ENCODE measurements around the gene PET117.

The PET117 gene

GRCh38 chr20:18180815-18181214, 43.2 kb downstream of the PET117 start:
- Histone ChIP-seq H3K9me3 (ENCODE audit: insufficient read depth, low read length) (no peaks in the 10 kb centered on the region), H3K9ac (ENCODE audit: insufficient read length, low read depth) (no peak overlapping the region), H3K27me3 (ENCODE audit: insufficient read depth, insufficient read length) (no peaks in the 10 kb centered on the region), H3K36me3 (ENCODE audit: insufficient read depth, insufficient read length, low read length) (peaks cover 30% of the 10 kb centered on the region), H3K4me1 (ENCODE audit: insufficient read depth, insufficient read length) (no peaks in the 10 kb centered on the region), H3K4me3 (ENCODE audit: insufficient read length, low read depth) (no peak overlapping the region)
- TF ChIP-seq SUZ12 (IDR thresholded peaks at IDR 0.05; ENCODE audit: extremely low read depth, insufficient read depth, insufficient read length) (no peak), ZNF274 (IDR thresholded peaks at IDR 0.05; ENCODE audit: low read depth, low read length) (no peak), YY1 (IDR thresholded peaks at IDR 0.05; ENCODE audit: insufficient read depth, insufficient read length) (no peak)
- DNase-seq (ENCODE audit: low read depth, low spot score) = no peak

DNA sequence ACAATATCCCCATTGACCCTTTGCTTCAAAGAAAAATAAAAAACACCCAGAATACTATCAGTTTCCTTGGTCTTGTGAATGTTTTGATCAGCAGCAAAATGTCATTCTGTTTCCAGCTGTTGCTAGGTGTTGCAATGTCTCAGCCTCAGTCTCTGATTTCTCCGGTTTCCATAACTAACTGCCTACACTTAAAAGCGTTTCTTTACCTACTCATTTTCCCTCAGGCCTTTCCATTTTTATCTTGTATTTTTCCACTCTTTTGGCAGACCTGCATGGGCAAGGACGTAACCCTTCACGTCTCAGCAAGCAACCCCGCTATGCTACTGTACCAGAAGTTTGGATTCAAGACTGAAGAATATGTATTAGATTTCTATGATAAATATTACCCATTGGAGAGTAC, 49.4 kb downstream of the PET117 start:
- Histone ChIP-seq H3K4me1 (ENCODE audit: insufficient read depth, insufficient read length) (no peaks in the 10 kb centered on the region), H3K27me3 (ENCODE audit: insufficient read depth, insufficient read length) (no peaks in the 10 kb centered on the region), H3K4me3 (ENCODE audit: insufficient read length, low read depth) (no peak overlapping the region), H3K9me3 (ENCODE audit: insufficient read depth, low read length) (no peaks in the 10 kb centered on the region), H3K9ac (ENCODE audit: insufficient read length, low read depth) (no peak overlapping the region), H3K36me3 (ENCODE audit: insufficient read depth, insufficient read length, low read length) (peaks cover 59% of the 10 kb centered on the region)
- TF ChIP-seq SUZ12 (IDR thresholded peaks at IDR 0.05; ENCODE audit: extremely low read depth, insufficient read depth, insufficient read length) (no peak), ZNF274 (IDR thresholded peaks at IDR 0.05; ENCODE audit: low read depth, low read length) (no peak), YY1 (IDR thresholded peaks at IDR 0.05; ENCODE audit: insufficient read depth, insufficient read length) (no peak)
- DNase-seq (ENCODE audit: low read depth, low spot score) = no peak

DNA sequence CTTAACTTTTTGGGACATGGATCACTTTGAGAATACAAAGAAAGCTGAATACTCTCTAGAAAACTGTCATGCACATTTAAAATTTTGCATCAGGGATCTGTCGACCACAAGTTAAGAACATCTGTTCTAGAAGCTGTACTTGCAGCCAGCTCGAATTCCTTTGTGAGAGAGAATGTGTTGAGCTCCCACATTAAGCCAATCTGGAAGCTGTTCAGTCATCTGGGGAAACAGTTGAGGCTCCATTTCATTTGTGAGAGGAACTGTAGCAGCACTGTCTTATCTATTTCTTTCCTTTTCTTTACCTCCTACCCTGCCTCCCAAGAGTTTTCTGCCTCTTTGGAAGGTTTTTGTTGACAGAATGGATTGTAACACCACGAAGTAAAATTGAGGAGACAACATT, 50.8 kb downstream of the PET117 start:
- Histone ChIP-seq H3K9me3 (ENCODE audit: insufficient read depth, low read length) (no peaks in the 10 kb centered on the region; the same call in 1 of the 2 replicates), H3K9ac (ENCODE audit: insufficient read length, low read depth) (no peak overlapping the region), H3K27me3 (ENCODE audit: insufficient read depth, insufficient read length) (no peaks in the 10 kb centered on the region), H3K36me3 (ENCODE audit: insufficient read depth, insufficient read length, low read length) (peaks cover 50% of the 10 kb centered on the region), H3K4me3 (ENCODE audit: insufficient read length, low read depth) (no peak overlapping the region), H3K4me1 (ENCODE audit: insufficient read depth, insufficient read length) (no peaks in the 10 kb centered on the region)
- DNase-seq (ENCODE audit: low read depth, low spot score) = no peak
- TF ChIP-seq YY1 (IDR thresholded peaks at IDR 0.05; ENCODE audit: insufficient read depth, insufficient read length) (no peak), ZNF274 (IDR thresholded peaks at IDR 0.05; ENCODE audit: low read depth, low read length) (no peak), SUZ12 (IDR thresholded peaks at IDR 0.05; ENCODE audit: extremely low read depth, insufficient read depth, insufficient read length) (no peak)

DNA sequence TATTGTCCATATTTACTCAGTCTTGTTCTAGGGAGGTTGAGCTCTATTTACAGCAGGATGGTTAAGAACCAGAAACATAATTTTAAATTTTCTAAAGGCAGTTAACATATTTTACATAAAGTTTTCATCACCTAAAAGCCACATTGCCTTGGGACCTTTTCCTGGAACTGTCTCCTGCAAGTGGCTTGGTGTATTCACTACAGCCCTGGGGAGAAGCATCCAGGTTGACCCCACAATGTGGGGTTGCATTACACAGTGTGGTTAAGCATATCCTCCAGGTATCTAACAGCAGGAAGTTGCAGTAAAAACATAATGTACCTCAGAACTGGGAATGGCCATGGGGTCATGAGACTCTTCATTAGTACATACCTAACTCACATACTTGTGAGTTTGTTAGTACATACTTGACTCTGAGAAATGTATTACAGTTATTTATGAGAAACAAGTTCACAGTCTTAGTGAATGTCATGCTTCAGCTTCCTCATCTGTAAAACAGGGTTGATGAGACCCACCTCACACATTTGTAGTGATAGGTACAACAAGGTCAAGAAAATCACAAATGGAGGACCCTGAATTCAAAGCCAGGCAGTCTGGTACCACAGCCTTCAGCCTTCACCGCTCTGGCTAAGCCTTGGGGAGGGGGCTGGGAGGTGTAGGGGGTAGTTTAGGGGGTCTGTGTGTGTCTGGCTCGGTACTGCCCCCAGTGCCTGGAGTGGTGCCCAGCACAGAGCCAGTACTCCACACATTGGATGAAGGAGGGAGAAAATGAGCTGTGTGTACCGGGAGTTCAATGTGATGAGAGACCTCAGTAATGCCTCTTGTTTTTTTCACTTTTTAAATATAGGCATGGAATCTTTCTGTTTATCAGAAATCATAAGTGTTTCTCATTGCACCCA, 52.9 kb downstream of the PET117 start:
- H3K9me3 ChIP-seq (ENCODE audit: insufficient read depth, low read length) = no peaks in the 10 kb centered on the region; the same call in 1 of the 2 replicates
- DNase-seq (ENCODE audit: low read depth, low spot score) = no peak
- peaks cover 33% of the 10 kb centered on the region for H3K36me3 ChIP-seq (ENCODE audit: insufficient read depth, insufficient read length, low read length)
- H3K4me3 ChIP-seq (ENCODE audit: insufficient read length, low read depth) = no peak overlapping the region
- no peaks in the 10 kb centered on the region for H3K4me1 ChIP-seq (ENCODE audit: insufficient read depth, insufficient read length)
- no peak for TF ChIP-seq SUZ12 (IDR thresholded peaks at IDR 0.05; ENCODE audit: extremely low read depth, insufficient read depth, insufficient read length)
- no peak for TF ChIP-seq YY1 (IDR thresholded peaks at IDR 0.05; ENCODE audit: insufficient read depth, insufficient read length)
- TF ChIP-seq ZNF274 (IDR thresholded peaks at IDR 0.05; ENCODE audit: low read depth, low read length) = no peak
- H3K9ac ChIP-seq (ENCODE audit: insufficient read length, low read depth) = no peak overlapping the region
- no peaks in the 10 kb centered on the region for H3K27me3 ChIP-seq (ENCODE audit: insufficient read depth, insufficient read length)

DNA sequence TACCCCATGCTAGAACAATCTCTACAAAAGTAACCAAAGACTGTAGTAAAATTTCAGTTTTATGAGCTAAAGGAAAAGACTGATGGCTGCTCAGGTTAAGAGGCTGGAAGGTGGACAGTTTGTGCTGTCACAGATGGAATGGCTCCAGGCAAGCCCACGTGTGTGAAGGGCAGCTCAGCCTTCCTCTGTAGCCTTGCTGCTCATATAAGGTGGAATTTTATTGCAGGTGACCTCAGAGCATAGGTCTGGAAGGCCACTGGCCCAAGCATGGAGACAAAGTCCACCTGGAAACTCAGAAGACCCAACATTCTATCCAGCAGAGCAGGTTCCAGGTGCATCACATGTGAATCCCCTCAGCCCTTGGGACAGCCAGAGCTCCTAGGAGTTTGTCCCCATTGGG, 53.6 kb downstream of the PET117 start:
- Histone ChIP-seq H3K4me1 (ENCODE audit: insufficient read depth, insufficient read length) (no peaks in the 10 kb centered on the region), H3K36me3 (ENCODE audit: insufficient read depth, insufficient read length, low read length) (peaks cover 26% of the 10 kb centered on the region), H3K9ac (ENCODE audit: insufficient read length, low read depth) (no peak overlapping the region), H3K9me3 (ENCODE audit: insufficient read depth, low read length) (no peaks in the 10 kb centered on the region; the same call in 1 of the 2 replicates), H3K27me3 (ENCODE audit: insufficient read depth, insufficient read length) (no peaks in the 10 kb centered on the region), H3K4me3 (ENCODE audit: insufficient read length, low read depth) (no peak overlapping the region)
- DNase-seq (ENCODE audit: low read depth, low spot score) = no peak
- no peak for TF ChIP-seq SUZ12 (IDR thresholded peaks at IDR 0.05; ENCODE audit: extremely low read depth, insufficient read depth, insufficient read length)
- no peak for TF ChIP-seq YY1 (IDR thresholded peaks at IDR 0.05; ENCODE audit: insufficient read depth, insufficient read length)
- TF ChIP-seq ZNF274 (IDR thresholded peaks at IDR 0.05; ENCODE audit: low read depth, low read length) = no peak
